GM21825 (cell line): ENCODE measurements around the gene PRPS1L1.

Source experiments
- ATAC-seq: cut with Tn5 transposase; IDR thresholded peaks from one replicate; pipeline ENCODE4 v1.9.1; 2021; ENCODE audit warnings: mild to moderate bottlenecking, moderate library complexity; ENCODE audit not compliant: unreplicated experiment

PRPS1L1 gene

GRCh38 chr7:18027628-18028027, at the start of gene PRPS1L1:
Gene PRPS1L1, minus strand, starts transcription at chr7:18027846.
- ATAC-seq = no peak

- ATAC-seq = no peak
Measured at GRCh38 chr7:18076461-18076860, 48.8 kb upstream of the PRPS1L1 start.

- no peak for ATAC-seq
Measured at GRCh38 chr7:18068745-18069144, 41.1 kb upstream of the PRPS1L1 start.

- no peak for ATAC-seq
Measured at GRCh38 chr7:18064242-18064838, 36.7 kb upstream of the PRPS1L1 start.

- no peak for ATAC-seq
Measured at GRCh38 chr7:18063149-18063901, 35.7 kb upstream of the PRPS1L1 start.

GRCh38 chr7:18059171-18059570, 31.5 kb upstream of the PRPS1L1 start:
- ATAC-seq = no peak

- ATAC-seq = no peak
Measured at GRCh38 chr7:18053941-18054340, 26.3 kb upstream of the PRPS1L1 start.

- no peak for ATAC-seq
Measured at GRCh38 chr7:18053177-18053928, 25.7 kb upstream of the PRPS1L1 start.

- ATAC-seq = no peak
Measured at GRCh38 chr7:18049262-18049661, 21.6 kb upstream of the PRPS1L1 start.

GRCh38 chr7:18046601-18047000, 19.0 kb upstream of the PRPS1L1 start:
- ATAC-seq = no peak

GRCh38 chr7:18045171-18045570, 17.5 kb upstream of the PRPS1L1 start:
- ATAC-seq = no peak

- no peak for ATAC-seq
Measured at GRCh38 chr7:18041191-18041590, 13.5 kb upstream of the PRPS1L1 start.

- no peak for ATAC-seq
Measured at GRCh38 chr7:18040196-18040595, 12.6 kb upstream of the PRPS1L1 start.

- no peak for ATAC-seq
Measured at GRCh38 chr7:18038382-18038781, 10.7 kb upstream of the PRPS1L1 start.

- ATAC-seq = no peak
Measured at GRCh38 chr7:18037609-18038008, 10.0 kb upstream of the PRPS1L1 start.

GRCh38 chr7:18036783-18037182, 9.1 kb upstream of the PRPS1L1 start:
- no peak for ATAC-seq

- no peak for ATAC-seq
Measured at GRCh38 chr7:18030758-18031157, 3.1 kb upstream of the PRPS1L1 start.

GRCh38 chr7:18020138-18020715, 7.4 kb downstream of the PRPS1L1 start:
- no peak for ATAC-seq

GRCh38 chr7:18019555-18019954, 8.1 kb downstream of the PRPS1L1 start:
- no peak for ATAC-seq

GRCh38 chr7:18018296-18019215, 9.1 kb downstream of the PRPS1L1 start:
- ATAC-seq = no peak
